Spleen (tissue), 13 donors: ENCODE results near the gene EDC3. TPM values are rescaled to one million over a fixed set of nuclear protein-coding genes. Genes with fewer than 3 reads are reported as not detected.
"Not testable (repeated sequence)": the region's sequence is repeated elsewhere in the genome, so short reads cannot be mapped to it uniquely, and the experiment has no call there.

Source experiments
- DNase-seq: peaks from one replicate; pipeline ENCODE4 v3.0.0-alpha.2; 2020
- H3K27ac ChIP-seq, 8 donors: fragments of 200-600 bp; sonication (generic) in 7 of 8; 1 replicate in 4 of 8; 2 replicates in 4 of 8; pipeline versions ENCODE4 v1.5.0 to v1.8.0; 2016 to 2021; ENCODE audit warnings: inconsistent platforms in 4 of 8, mild to moderate bottlenecking in 4 of 8, moderate library complexity in 1 of 8
- H3K27me3 ChIP-seq, 7 donors: fragments of 200-600 bp; sonication (generic) in 6 of 7; replicated peaks in 1 of 7; 1 replicate in 4 of 7; 2 replicates in 3 of 7; pipeline versions ENCODE4 v1.5.0 to v1.8.0; 2016 to 2021; ENCODE audit warnings: inconsistent platforms in 3 of 7, mild to moderate bottlenecking in 1 of 7
- H3K36me3 ChIP-seq, 6 donors: fragments of 200-600 bp; sonication (generic) in 5 of 6; 1 replicate in 4 of 6; 2 replicates in 2 of 6; pipeline versions ENCODE4 v1.5.0 to v1.8.0; 2016 to 2021; ENCODE audit warnings: inconsistent platforms in 2 of 6
- H3K4me1 ChIP-seq, 6 donors: fragments of 200-600 bp; sonication (generic) in 5 of 6; 1 replicate in 3 of 6; 2 replicates in 3 of 6; pipeline versions ENCODE4 v1.5.0 to v1.8.0; 2016 to 2021; ENCODE audit warnings: inconsistent platforms in 3 of 6
- H3K4me3 ChIP-seq, 8 donors: fragments of 200-600 bp; sonication (generic) in 7 of 8; 1 replicate in 4 of 8; 2 replicates in 4 of 8; pipeline versions ENCODE4 v1.5.0 to v1.8.0; 2016 to 2021; ENCODE audit warnings: inconsistent platforms in 4 of 8, mild to moderate bottlenecking in 4 of 8, moderate library complexity in 2 of 8
- H3K9me3 ChIP-seq, 8 donors: fragments of 200-600 bp; sonication (generic) in 7 of 8; 1 replicate in 4 of 8; 2 replicates in 4 of 8; pipeline versions ENCODE4 v1.5.0 to v1.8.0; 2016 to 2021; ENCODE audit warnings: inconsistent platforms in 4 of 8
- CTCF ChIP-seq, 11 experiments: fragments of 200-600 bp in 7 of 11; fragments of 450-650 bp in 4 of 11; sonication (generic) in 4 of 11; IDR thresholded peaks in 8 of 11; conservative IDR thresholded peaks in 3 of 11; 1 replicate in 7 of 11; 2 replicates in 4 of 11; pipeline versions ENCODE4 v1.4.0 to v1.8.0; 2016 to 2021; ENCODE audit warnings: antibody characterized with exemption in 11 of 11, inconsistent platforms in 4 of 11, mild to moderate bottlenecking in 1 of 11
- POLR2A ChIP-seq, 3 donors: fragments of 450-650 bp; IDR thresholded peaks; one replicate each; pipeline ENCODE4 v1.5.1; 2017; ENCODE audit warnings: antibody characterized with exemption in 3 of 3, mild to moderate bottlenecking in 1 of 3
- POLR2AphosphoS5 ChIP-seq, 3 donors: sonication (generic); formaldehyde crosslinking; IDR thresholded peaks; one replicate each; pipeline ENCODE4 v1.5.1; 2017; ENCODE audit warnings: antibody characterized with exemption in 3 of 3
- WGBS, 5 donors: extraction: QIAGEN DNeasy Blood & Tissue Kit in 3 of 5; methylation state at CpG; one replicate each; pipeline versions ENCODE4 v1.1.5 to v1.1.7; 2013 to 2018; 5-methylcytosine and 5-hydroxymethylcytosine counted together
- intact Hi-C: fragments of 100-400 bp; cut with DNase I; formaldehyde crosslinking; loops from one replicate; pipeline ENCODE4 v1.15.0; 2023; ENCODE audit warnings: low total_unique reads
- long read RNA-seq, 2 donors: transcript quantifications; one replicate each; lab custom pipeline, GENCODE V29; 2026
- polyA plus RNA-seq, 3 donors: library from polyadenylated mRNA; stranded (reverse); fragments of 200-250 nt; gene quantifications; one replicate each; pipeline ENCODE4 v1.2.1, GENCODE V29; 2013
- total RNA-seq, 7 donors: library from RNA; depleted of rRNA in 3 of 7; stranded (reverse); fragments of >200 nt in 3 of 7; fragmentation: NEBNext Ultra II Directional in 4 of 7; extraction: Animal tissue kit (Norgen Biotek cat#: 25700) in 4 of 7; gene quantifications; one replicate each; pipeline versions ENCODE4 v1.1.0 to v1.2.1, GENCODE V29; 2016 to 2021
- donor health status: healthy with polysubstance abuse.
- donor health status: DM: no; HTN: no; CAD: no; lungs with moderate emphysema.
- donor health status: DM: no; HTN: no; CAD: no.
- donor health status: Bipolar disorder and iron deficiency.
- donor health status: healthy.
- donor health status: DM: no; HTN: no; CAD: no.
- donor health status: DM: yes; HTN: yes; CAD: no.

The EDC3 gene
- 10 to 100 TPM; 14.8 to 32.5 (median 26.3) TPM for total RNA-seq
- polyA plus RNA-seq, result 10 to 100 TPM in 2 of 3 donors, 1 to 10 TPM in 1; 8.3 to 13.4 (median 10.3) TPM
- long read RNA-seq, donor 1, partial matches to known transcripts, result 0 of 4 reads
- long read RNA-seq, donor 1, other reads (novel, unspliced or antisense), result 0 of 4 reads
- long read RNA-seq, donor 2, transcript EDC3-201 (7 exons, 3,763 nt), result major isoform, 6 of 6 reads
- long read RNA-seq, donor 2, partial matches to known transcripts, result 0 of 6 reads
- long read RNA-seq, donor 2, other reads (novel, unspliced or antisense), result 0 of 6 reads

GRCh38 chr15:74695597-74696397 is at the start of gene EDC3:
Gene EDC3, minus strand, starts transcription at chr15:74696024. Its CDS starts 20,900 bp downstream, at chr15:74675124.
- Histone ChIP-seq H3K27me3 (no peaks in the 10 kb centered on the region), H3K4me1 (peaks cover 3 to 40% (median 28%) of the 10 kb centered on the region in 6 donors), H3K27ac (peak within 1 kb of the TSS; percentile 54 to 88 (median 82)), H3K36me3 (peaks cover 0 to 1% (median 0%) of the 10 kb centered on the region in 6 donors), H3K4me3 (peak within 1 kb of the TSS; percentile 71 to 94 (median 83)), H3K9me3 (no peaks in the 10 kb centered on the region)
- TF ChIP-seq POLR2AphosphoS5 (IDR thresholded peaks at IDR 0.05) (peak; percentile 90 to 93 (median 91)), CTCF (IDR thresholded peaks at IDR 0.05 in 8 of 11, conservative IDR thresholded peaks at IDR 0.05 in 3 of 11) (no peak), POLR2A (IDR thresholded peaks at IDR 0.05) (no peak)
- DNase-seq, result peak; percentile 93
- intact Hi-C loops, result no loop called here
- WGBS, 5 donors, result 0% methylated on average over 39 to 46 of the region's 46 CpGs

GRCh38 chr15:74742422-74742821 is 46.6 kb upstream of the EDC3 start:
- Histone ChIP-seq H3K9me3 (peaks cover 0 to 13% (median 3%) of the 10 kb centered on the region in 8 donors), H3K36me3 (no peaks in the 10 kb centered on the region), H3K27ac (no peak overlapping the region), H3K4me1 (no peaks in the 10 kb centered on the region), H3K4me3 (no peak overlapping the region), H3K27me3 (peaks cover 0 to 22% (median 0%) of the 10 kb centered on the region in 7 donors)
- WGBS, 5 donors, result 82 to 93% (median 90%) methylated on average over 5 of the region's 5 CpGs
- DNase-seq, result no peak
- intact Hi-C loops, result no loop called here
- TF ChIP-seq CTCF (IDR thresholded peaks at IDR 0.05 in 8 of 11, conservative IDR thresholded peaks at IDR 0.05 in 3 of 11), result no peak
- TF ChIP-seq POLR2A (IDR thresholded peaks at IDR 0.05), result no peak
- TF ChIP-seq POLR2AphosphoS5 (IDR thresholded peaks at IDR 0.05), result no peak

- peaks cover 0 to 46% (median 0%) of the 10 kb centered on the region in 7 donors for H3K27me3 ChIP-seq
- H3K4me3 ChIP-seq, H3K4me1 ChIP-seq, H3K27ac ChIP-seq, DNase-seq, intact Hi-C loops, H3K36me3 ChIP-seq: not testable (repeated sequence)
- H3K9me3 ChIP-seq, result peaks cover 0 to 13% (median 3%) of the 10 kb centered on the region in 8 donors
- 62 to 69% (median 68%) methylated on average over 5 of the region's 5 CpGs for WGBS, 5 donors
Observed at GRCh38 chr15:74738239-74738638, 42.4 kb upstream of the EDC3 start.

GRCh38 chr15:74735305-74735704 is 39.5 kb upstream of the EDC3 start:
- Histone ChIP-seq H3K9me3 (peaks cover 0 to 6% (median 0%) of the 10 kb centered on the region in 8 donors), H3K27ac (no peak overlapping the region), H3K4me1 (no peaks in the 10 kb centered on the region), H3K27me3 (peaks cover 0 to 53% (median 0%) of the 10 kb centered on the region in 7 donors), H3K36me3 (no peaks in the 10 kb centered on the region), H3K4me3 (no peak overlapping the region)
- intact Hi-C loops, result no loop called here
- no peak for TF ChIP-seq POLR2AphosphoS5 (IDR thresholded peaks at IDR 0.05)
- no peak for TF ChIP-seq POLR2A (IDR thresholded peaks at IDR 0.05)
- no peak for TF ChIP-seq CTCF (IDR thresholded peaks at IDR 0.05 in 8 of 11, conservative IDR thresholded peaks at IDR 0.05 in 3 of 11)
- 81 to 97% (median 89%) methylated on average over 3 of the region's 3 CpGs for WGBS, 5 donors
- DNase-seq, result no peak
